ENCODE measurements around the gene IL15. TPM values are rescaled to one million over a fixed set of nuclear protein-coding genes. Genes with fewer than 3 reads are reported as not detected.
"Not testable (repeated sequence)": the region's sequence is repeated elsewhere in the genome, so short reads cannot be mapped to it uniquely, and the experiment has no call there.

IL15 gene
- total RNA-seq, 4 donors from 2014 or later, result 0.64 to 3.8 (median 1.6) TPM

DNA sequence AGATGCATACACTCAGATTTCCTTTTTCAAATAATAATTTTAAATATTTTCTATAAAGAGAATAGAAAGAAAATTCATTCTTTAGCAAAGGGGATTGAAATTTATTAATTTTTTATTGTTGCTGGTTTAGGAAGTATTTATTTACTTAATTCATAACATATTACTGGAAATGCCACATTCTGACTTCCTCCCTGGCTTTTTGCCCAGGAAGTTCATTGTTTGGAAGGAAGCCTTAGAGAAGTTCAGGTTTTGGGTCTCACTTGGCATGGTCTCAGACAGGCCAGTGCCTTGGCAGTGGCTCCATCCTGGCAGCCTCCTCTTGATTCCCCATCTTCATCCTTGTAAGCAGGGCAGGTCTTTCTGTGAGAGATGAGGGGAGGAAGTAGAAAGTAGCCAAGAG, 50.5 kb downstream of the IL15 start:
- Histone ChIP-seq H3K4me3 (no peak overlapping the region), H3K4me1 (no peaks in the 10 kb centered on the region), H3K27me3 (no peaks in the 10 kb centered on the region), H3K36me3 (no peaks in the 10 kb centered on the region), H3K9me3 (no peaks in the 10 kb centered on the region), H3K27ac (no peak overlapping the region)
- DNase-seq (ENCODE audit: low spot score in 2 of 2), result no peak
- TF ChIP-seq EP300 (IDR thresholded peaks at IDR 0.05) (no peak), POLR2AphosphoS5 (IDR thresholded peaks at IDR 0.05) (no peak), POLR2A (IDR thresholded peaks at IDR 0.05) (no peak)
- TF ChIP-seq, protein P1, sequence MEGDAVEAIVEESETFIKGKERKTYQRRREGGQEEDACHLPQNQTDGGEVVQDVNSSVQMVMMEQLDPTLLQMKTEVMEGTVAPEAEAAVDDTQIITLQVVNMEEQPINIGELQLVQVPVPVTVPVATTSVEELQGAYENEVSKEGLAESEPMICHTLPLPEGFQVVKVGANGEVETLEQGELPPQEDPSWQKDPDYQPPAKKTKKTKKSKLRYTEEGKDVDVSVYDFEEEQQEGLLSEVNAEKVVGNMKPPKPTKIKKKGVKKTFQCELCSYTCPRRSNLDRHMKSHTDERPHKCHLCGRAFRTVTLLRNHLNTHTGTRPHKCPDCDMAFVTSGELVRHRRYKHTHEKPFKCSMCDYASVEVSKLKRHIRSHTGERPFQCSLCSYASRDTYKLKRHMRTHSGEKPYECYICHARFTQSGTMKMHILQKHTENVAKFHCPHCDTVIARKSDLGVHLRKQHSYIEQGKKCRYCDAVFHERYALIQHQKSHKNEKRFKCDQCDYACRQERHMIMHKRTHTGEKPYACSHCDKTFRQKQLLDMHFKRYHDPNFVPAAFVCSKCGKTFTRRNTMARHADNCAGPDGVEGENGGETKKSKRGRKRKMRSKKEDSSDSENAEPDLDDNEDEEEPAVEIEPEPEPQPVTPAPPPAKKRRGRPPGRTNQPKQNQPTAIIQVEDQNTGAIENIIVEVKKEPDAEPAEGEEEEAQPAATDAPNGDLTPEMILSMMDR (IDR thresholded peaks at IDR 0.05), result no peak

DNA sequence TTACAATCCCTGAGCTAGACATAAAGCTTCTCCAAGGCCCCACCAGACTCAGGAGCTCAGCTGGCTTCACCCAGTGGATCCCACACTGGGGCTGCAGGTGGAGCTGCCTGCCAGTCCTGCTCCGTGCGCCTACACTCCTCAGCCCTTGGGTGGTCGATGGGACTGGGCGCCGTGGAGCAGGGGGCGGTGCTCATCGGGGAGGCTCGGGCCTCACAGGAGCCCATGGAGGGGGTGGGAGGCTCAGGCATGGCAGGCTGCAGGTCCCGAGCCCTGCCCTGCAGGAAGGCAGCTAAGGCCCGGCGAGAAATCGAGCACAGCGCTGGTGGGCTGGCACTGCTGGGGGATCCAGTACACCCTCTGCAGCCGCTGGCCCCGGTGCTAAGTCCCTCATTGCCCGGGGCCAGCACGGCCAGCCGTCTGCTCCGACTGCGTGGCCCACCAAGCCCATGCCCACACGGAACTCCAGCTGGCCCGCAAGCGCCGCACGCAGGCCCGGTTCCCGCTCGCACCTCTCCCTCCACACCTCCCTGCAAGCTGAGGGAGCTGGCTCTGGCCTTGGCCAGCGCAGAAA, 53.4 kb downstream of the IL15 start:
- not testable (repeated sequence) for H3K27ac ChIP-seq; DNase-seq (ENCODE audit: low spot score in 2 of 2); H3K4me1 ChIP-seq; H3K36me3 ChIP-seq; H3K9me3 ChIP-seq; H3K4me3 ChIP-seq; H3K27me3 ChIP-seq
- 100% methylated on average over 1 of the region's 29 CpGs for WGBS

DNA sequence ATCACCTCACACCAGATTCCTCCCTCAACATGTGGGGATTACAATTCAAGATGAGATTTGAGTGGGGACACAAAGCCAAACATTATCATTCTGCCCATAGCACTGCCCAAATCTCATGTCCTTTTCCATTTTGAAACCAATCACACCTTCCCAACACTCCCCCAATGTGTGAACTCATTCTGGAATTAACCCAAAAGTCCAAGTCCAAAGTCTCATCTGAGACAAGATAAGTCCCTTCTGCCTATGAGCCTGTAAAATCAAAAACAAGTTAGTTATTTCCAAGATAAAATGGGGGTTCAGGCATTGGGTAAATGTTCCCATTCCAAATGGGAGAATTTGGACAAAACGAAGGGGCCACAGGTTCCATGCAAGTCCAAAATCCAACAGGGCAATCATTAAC, 54.9 kb downstream of the IL15 start:
- WGBS, result 91% methylated on average over 1 of the region's 1 CpG
- H3K4me1 ChIP-seq, H3K27me3 ChIP-seq: not testable (repeated sequence)

DNA sequence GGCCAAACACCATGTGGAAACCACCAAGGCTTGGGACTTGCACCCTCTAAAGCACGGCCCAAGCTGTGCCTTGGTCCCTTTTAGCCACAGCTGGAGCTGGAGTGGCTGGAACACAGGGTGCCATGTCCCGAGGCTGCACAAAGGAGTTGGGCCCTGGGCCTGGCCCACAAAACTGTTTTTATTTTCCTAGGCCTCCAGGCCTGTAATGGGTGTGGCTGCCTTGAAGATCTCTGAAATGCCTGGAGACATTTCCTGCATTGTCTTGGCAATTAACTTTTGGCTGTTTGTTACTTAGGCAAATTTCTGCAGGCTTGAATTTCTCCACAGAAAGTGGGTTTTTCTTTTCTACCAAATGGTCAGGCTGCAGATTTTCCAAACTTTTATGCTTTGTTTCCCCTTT, 55.7 kb downstream of the IL15 start:
- DNase-seq (ENCODE audit: low spot score in 2 of 2), result no peak
- H3K36me3 ChIP-seq, result no peaks in the 10 kb centered on the region
- TF ChIP-seq POLR2A (IDR thresholded peaks at IDR 0.05) (no peak), POLR2AphosphoS5 (IDR thresholded peaks at IDR 0.05) (no peak), EP300 (IDR thresholded peaks at IDR 0.05) (no peak)
- TF ChIP-seq, protein P1 (IDR thresholded peaks at IDR 0.05), result no peak
- no peaks in the 10 kb centered on the region for H3K4me1 ChIP-seq
- H3K27me3 ChIP-seq, result no peaks in the 10 kb centered on the region
- H3K27ac ChIP-seq, result no peak overlapping the region
- WGBS, result 58% methylated on average over 2 of the region's 2 CpGs
- H3K4me3 ChIP-seq, result no peak overlapping the region
- H3K9me3 ChIP-seq, result no peaks in the 10 kb centered on the region

More for the DNA sequence above, 54.9 kb downstream of the IL15 start:
- not testable (repeated sequence) for H3K4me3 ChIP-seq; H3K9me3 ChIP-seq; DNase-seq (ENCODE audit: low spot score in 2 of 2); H3K27ac ChIP-seq; H3K36me3 ChIP-seq

DNA sequence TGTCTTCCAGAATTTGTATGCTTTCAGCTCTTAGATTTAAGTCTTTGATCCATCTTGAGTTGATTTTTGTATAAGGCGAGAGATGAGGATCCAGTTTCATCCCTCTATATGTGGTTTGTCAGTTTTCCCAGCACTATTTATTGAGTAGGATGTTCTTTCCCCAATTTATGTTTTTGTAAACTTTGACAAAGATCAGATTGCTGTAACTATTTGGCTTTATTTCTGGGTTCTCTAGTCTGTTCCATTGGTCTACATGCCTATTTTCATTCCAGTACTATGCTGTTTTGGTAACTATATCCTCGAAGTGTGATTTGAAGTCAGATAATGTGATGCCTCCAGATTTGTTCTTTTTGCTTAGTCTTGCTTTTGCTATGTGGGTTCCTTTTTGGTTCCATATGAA, 60.7 kb downstream of the IL15 start:
- H3K4me1 ChIP-seq, result no peaks in the 10 kb centered on the region

DNA sequence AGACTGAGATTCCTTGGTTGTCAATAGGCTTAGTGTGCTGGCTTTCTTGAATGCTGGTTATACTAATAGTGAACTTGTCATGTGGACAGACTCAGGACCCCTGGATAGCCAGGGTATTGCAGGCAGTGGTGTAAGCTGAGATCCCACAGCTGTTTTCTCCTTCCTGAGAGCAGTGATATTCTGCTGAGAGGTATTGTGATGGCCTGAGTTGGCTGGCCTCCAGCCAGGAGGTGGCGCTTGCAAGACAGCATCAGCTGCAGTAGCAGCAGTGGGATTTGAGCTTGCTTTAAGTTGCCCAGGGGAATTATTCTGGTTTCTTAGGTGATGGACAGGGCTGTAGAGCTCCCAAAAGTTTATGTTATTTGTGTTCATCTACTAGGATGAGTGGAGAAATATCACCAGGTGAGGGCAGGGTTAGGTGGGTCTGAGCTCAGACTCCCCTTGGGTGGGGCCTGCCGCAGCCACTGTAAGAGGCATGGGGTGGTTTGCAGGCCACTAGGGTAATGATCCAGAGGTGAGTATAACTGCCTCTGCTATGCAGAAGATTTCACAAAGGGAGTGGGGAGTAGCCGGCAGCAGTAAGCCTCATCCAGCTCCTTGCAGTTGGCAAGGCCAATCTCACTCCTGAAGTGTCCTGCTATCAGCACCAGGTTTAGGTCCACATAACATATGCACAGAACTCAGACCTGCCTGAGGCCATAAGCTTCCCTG, 66.2 kb downstream of the IL15 start:
- H3K27me3 ChIP-seq, result no peaks in the 10 kb centered on the region
- DNase-seq (ENCODE audit: low spot score in 2 of 2), result no peak
- H3K4me1 ChIP-seq, result no peaks in the 10 kb centered on the region
- no peak for TF ChIP-seq POLR2A (IDR thresholded peaks at IDR 0.05)
- TF ChIP-seq, protein P1 (IDR thresholded peaks at IDR 0.05), result no peak
- TF ChIP-seq POLR2AphosphoS5 (IDR thresholded peaks at IDR 0.05), result no peak
- TF ChIP-seq EP300 (IDR thresholded peaks at IDR 0.05), result no peak
- H3K4me3 ChIP-seq, result no peak overlapping the region
- H3K36me3 ChIP-seq, result no peaks in the 10 kb centered on the region
- 94% methylated on average over 2 of the region's 3 CpGs for WGBS
- no peak overlapping the region for H3K27ac ChIP-seq
- no peaks in the 10 kb centered on the region for H3K9me3 ChIP-seq

More for the DNA sequence above, 60.7 kb downstream of the IL15 start:
- Histone ChIP-seq H3K27ac (no peak overlapping the region), H3K4me3 (no peak overlapping the region), H3K36me3 (no peaks in the 10 kb centered on the region), H3K27me3 (no peaks in the 10 kb centered on the region), H3K9me3 (no peaks in the 10 kb centered on the region)
- TF ChIP-seq, protein P1 (IDR thresholded peaks at IDR 0.05), result no peak
- TF ChIP-seq POLR2A (IDR thresholded peaks at IDR 0.05), result no peak
- TF ChIP-seq EP300 (IDR thresholded peaks at IDR 0.05), result no peak
- no peak for TF ChIP-seq POLR2AphosphoS5 (IDR thresholded peaks at IDR 0.05)
- 98% methylated on average over 2 of the region's 2 CpGs for WGBS
- DNase-seq (ENCODE audit: low spot score in 2 of 2), result no peak

All from suprapubic skin (tissue), 4 donors.